Erythroblast (primary cell): ENCODE data around the gene CDK15.

ENCODE experiments used
- GATA1 ChIP-seq: IDR thresholded peaks from 2 replicates; pipeline ENCODE4 v1.6.1; 2011; ENCODE audit warnings: low read depth, mild to moderate bottlenecking, control low read depth, low read length, moderate library complexity
- POLR2A ChIP-seq: IDR thresholded peaks from 2 replicates; pipeline ENCODE4 v1.6.1; 2011; ENCODE audit warnings: mild to moderate bottlenecking, low read length

GRCh38 chr2:201775326-201775725 lies 31.0 kb upstream of the CDK15 start:
- TF ChIP-seq POLR2A (no peak), GATA1 (no peak)
